ENCODE measurements around the gene SNX7.

- TF ChIP-seq CTCF (IDR thresholded peaks at IDR 0.05 in 2 of 3, conservative IDR thresholded peaks at IDR 0.05 in 1 of 3; ENCODE audit: insufficient read depth in 2 of 3, low read depth in 1 of 3, low read length in 3 of 3) (no peak), SPI1 (IDR thresholded peaks at IDR 0.05; ENCODE audit: borderline replicate concordance, low read depth, low read length) (no peak), POLR2A (conservative IDR thresholded peaks at IDR 0.05) (no peak), JUNB (CRISPR knock-in tag; conservative IDR thresholded peaks at IDR 0.05) (no peak), CREB3 (tag; conservative IDR thresholded peaks at IDR 0.05; ENCODE audit: low read depth) (no peak), SRSF1 (IDR thresholded peaks at IDR 0.05; ENCODE audit: low read depth, low read length) (no peak), HIVEP1 (CRISPR knock-in tag; IDR thresholded peaks at IDR 0.05) (no peak), TSC22D4 (tag; IDR thresholded peaks at IDR 0.05) (no peak), ZC3H4 (CRISPR knock-in tag; IDR thresholded peaks at IDR 0.05; ENCODE audit: borderline replicate concordance) (no peak), RREB1 (CRISPR knock-in tag; IDR thresholded peaks at IDR 0.05) (no peak)
Measured at GRCh38 chr1:98769162-98769561, 107.6 kb downstream of the SNX7 start.
